ENCODE results near the gene TRAM2. TPM values are rescaled to one million over a fixed set of nuclear protein-coding genes. Genes with fewer than 3 reads are reported as not detected.

The TRAM2 gene
- total RNA-seq, 1 experiment from 2014 or later: 13.4 TPM

- TF ChIP-seq CTCF (IDR thresholded peaks at IDR 0.05): no peak
- TF ChIP-seq IRF2 (CRISPR knock-in tag; IDR thresholded peaks at IDR 0.05; ENCODE audit: borderline replicate concordance, low read depth): no peak
- TF ChIP-seq GTF2I (CRISPR knock-in tag; conservative IDR thresholded peaks at IDR 0.05): no peak
These were observed 71.0 kb downstream of the TRAM2 start (continued) for GRCh38 chr6:52505726-52506409.

- no peak for ATAC-seq
- Mint-ChIP-seq H3K4me3 (no peak overlapping the region), H3K27me3 (ENCODE audit: low read depth) (no peaks in the 10 kb centered on the region), H3K27ac (peak overlapping the region; percentile 50; the same call in 1 of the 2 replicates), H3K9me3 (no peaks in the 10 kb centered on the region), H3K4me1 (peaks cover 14% of the 10 kb centered on the region), H3K36me3 (peaks cover 38% of the 10 kb centered on the region)
- no peak for DNase-seq (ENCODE audit: low spot score)
- POLR2A ChIA-PET: no interaction called here
- CTCF ChIA-PET: interaction anchor here (1.1 to 1.3 kb wide), 2 partner anchors 23 to 70 kb away, joined by 3 to 4 read pairs; no protein-coding TSS in a partner anchor
- TF ChIP-seq CBFB (CRISPR knock-in tag; IDR thresholded peaks at IDR 0.05; ENCODE audit: low read depth) (no peak), FOXP1 (CRISPR knock-in tag; IDR thresholded peaks at IDR 0.05; ENCODE audit: borderline replicate concordance) (no peak)
These were observed 72.1 kb downstream of the TRAM2 start for GRCh38 chr6:52504782-52505136.

DNA sequence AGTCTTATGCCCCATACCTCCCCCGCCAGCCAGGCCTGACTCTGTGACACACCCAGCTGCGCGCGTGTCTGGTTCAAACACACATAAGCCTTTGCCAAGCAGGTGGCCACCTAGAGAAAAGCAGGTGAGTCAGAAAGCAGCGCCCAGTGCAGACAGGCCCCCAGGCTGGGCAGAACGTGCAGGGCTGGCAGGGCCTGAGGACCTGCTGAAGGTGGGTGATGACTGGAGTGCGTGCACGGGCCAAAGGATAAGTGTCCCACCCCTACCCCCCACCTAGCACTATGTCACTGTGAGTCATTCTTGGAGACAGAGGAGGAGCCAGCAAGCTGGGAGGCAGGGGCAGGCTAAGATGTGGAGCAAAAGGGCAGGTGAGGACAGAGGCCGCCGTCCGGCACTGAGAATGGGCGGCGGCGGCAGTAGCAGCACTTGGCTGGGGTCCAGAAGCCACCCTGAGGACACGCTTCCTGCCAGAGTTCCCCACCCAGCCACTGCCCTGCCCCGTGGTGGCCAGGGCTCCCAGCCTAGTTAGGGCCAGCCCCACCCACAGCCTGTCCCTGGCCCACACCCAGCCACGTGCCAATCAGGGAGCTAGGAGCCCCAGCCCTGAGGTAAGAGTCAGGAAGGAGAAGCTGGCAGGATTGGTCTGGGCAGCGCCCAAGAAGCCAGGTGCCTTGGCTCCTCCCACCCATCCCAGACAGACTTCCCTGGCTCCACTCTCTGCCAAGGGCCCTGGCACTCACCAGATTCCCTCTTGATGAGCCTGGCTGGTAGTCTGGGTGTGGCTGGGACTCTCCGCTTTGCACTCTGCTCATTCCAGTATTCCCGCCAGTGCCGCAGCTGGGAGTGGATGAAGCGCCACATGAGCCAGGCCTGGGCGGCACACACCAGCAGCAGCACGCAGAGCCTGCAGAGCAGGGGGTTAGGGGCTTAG lies 72.7 kb downstream of the TRAM2 start:
- Mint-ChIP-seq H3K9me3 (no peaks in the 10 kb centered on the region), H3K27me3 (ENCODE audit: low read depth) (no peaks in the 10 kb centered on the region), H3K4me1 (peaks cover 13% of the 10 kb centered on the region), H3K4me3 (no peak overlapping the region), H3K36me3 (peaks cover 31% of the 10 kb centered on the region), H3K27ac (no peak overlapping the region)
- POLR2A ChIA-PET: no interaction called here
- peak; percentile 8; the same call in 1 of the 2 replicates for ATAC-seq
- no peak for DNase-seq (ENCODE audit: low spot score)
- no peak for TF ChIP-seq HMGA2 (CRISPR knock-in tag; IDR thresholded peaks at IDR 0.05)
- TF ChIP-seq TEAD1 (CRISPR knock-in tag; IDR thresholded peaks at IDR 0.05): no peak
- TF ChIP-seq, protein P1, sequence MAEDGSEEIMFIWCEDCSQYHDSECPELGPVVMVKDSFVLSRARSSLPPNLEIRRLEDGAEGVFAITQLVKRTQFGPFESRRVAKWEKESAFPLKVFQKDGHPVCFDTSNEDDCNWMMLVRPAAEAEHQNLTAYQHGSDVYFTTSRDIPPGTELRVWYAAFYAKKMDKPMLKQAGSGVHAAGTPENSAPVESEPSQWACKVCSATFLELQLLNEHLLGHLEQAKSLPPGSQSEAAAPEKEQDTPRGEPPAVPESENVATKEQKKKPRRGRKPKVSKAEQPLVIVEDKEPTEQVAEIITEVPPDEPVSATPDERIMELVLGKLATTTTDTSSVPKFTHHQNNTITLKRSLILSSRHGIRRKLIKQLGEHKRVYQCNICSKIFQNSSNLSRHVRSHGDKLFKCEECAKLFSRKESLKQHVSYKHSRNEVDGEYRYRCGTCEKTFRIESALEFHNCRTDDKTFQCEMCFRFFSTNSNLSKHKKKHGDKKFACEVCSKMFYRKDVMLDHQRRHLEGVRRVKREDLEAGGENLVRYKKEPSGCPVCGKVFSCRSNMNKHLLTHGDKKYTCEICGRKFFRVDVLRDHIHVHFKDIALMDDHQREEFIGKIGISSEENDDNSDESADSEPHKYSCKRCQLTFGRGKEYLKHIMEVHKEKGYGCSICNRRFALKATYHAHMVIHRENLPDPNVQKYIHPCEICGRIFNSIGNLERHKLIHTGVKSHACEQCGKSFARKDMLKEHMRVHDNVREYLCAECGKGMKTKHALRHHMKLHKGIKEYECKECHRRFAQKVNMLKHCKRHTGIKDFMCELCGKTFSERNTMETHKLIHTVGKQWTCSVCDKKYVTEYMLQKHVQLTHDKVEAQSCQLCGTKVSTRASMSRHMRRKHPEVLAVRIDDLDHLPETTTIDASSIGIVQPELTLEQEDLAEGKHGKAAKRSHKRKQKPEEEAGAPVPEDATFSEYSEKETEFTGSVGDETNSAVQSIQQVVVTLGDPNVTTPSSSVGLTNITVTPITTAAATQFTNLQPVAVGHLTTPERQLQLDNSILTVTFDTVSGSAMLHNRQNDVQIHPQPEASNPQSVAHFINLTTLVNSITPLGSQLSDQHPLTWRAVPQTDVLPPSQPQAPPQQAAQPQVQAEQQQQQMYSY (CRISPR knock-in tag; IDR thresholded peaks at IDR 0.05): no peak
- no peak for TF ChIP-seq ZNF416 (CRISPR knock-in tag; IDR thresholded peaks at IDR 0.05)
- no peak for TF ChIP-seq PRRX2 (CRISPR knock-in tag; IDR thresholded peaks at IDR 0.05)
- TF ChIP-seq SOX15 (CRISPR knock-in tag; IDR thresholded peaks at IDR 0.05): no peak
- TF ChIP-seq, protein P2, sequence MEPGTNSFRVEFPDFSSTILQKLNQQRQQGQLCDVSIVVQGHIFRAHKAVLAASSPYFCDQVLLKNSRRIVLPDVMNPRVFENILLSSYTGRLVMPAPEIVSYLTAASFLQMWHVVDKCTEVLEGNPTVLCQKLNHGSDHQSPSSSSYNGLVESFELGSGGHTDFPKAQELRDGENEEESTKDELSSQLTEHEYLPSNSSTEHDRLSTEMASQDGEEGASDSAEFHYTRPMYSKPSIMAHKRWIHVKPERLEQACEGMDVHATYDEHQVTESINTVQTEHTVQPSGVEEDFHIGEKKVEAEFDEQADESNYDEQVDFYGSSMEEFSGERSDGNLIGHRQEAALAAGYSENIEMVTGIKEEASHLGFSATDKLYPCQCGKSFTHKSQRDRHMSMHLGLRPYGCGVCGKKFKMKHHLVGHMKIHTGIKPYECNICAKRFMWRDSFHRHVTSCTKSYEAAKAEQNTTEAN (CRISPR knock-in tag; IDR thresholded peaks at IDR 0.05): no peak
- CTCF ChIA-PET: interaction anchor here (0.5 to 1.9 kb wide), 5 partner anchors 22 to 94 kb away, joined by 3 to 6 read pairs (median 4); no protein-coding TSS in a partner anchor
